Measurements from ENCODE around the gene A1BG.

- TF ChIP-seq POLR2A (IDR thresholded peaks at IDR 0.05) (no peak), CTCF (IDR thresholded peaks at IDR 0.05) (no peak), POLR2AphosphoS5 (IDR thresholded peaks at IDR 0.05; ENCODE audit: insufficient read depth in 1 of 2, low read depth in 1 of 2) (no peak)
These were observed 28.3 kb upstream of the A1BG start for GRCh38 chr19:58381460-58382212.
